GM18520 (cell line): Measurements from ENCODE around the gene FHAD1.

Experiments used
- ATAC-seq: cut with Tn5 transposase; IDR thresholded peaks from one replicate; pipeline ENCODE4 v1.9.1; 2021; ENCODE audit not compliant: unreplicated experiment

FHAD1 gene

GRCh38 chr1:15390667-15391066 is 143.6 kb downstream of the FHAD1 start:
- ATAC-seq: no peak

- ATAC-seq: no peak
Observed at GRCh38 chr1:15391366-15391765, 144.3 kb downstream of the FHAD1 start.

DNA sequence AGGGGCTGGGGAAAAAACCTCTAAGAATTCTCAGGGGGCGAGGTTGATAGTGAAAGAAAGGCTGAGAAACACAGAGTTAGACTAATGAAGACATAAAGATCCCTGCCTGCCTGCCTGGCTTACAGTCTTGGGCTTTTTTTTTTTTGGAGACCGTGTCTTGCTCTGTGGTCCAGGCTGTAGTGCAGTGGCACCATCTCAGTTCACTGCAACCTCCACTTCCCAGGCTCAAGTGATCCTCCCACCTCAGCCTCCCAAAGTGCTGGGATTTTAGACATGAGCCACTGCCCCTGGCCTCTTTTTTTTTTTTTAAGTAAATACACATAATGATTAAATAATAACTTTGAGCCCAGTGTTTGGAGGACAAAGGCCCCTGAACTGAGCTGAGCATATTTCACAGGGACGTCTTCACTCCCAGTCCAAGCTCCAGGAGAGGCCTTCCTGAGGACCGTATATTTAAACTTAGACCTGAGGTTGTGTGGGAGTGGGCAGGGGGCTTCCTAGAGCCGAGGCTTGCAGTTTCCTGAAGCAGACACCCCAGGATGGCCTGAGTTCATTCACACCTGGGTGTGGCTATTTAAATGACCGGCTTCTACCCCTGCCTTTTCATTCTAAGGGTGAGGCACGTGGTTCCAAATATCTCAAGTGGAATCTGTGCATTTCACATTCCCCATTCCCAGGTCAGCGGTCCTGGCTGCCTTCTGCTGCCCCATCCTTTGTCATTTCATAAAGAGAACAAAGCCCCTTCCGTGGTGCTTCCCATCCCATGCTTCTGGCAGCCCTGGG is 146.6 kb downstream of the FHAD1 start:
- ATAC-seq: no peak

- no peak for ATAC-seq
Observed at GRCh38 chr1:15394258-15394690, 147.3 kb downstream of the FHAD1 start.

- no peak for ATAC-seq
Observed at GRCh38 chr1:15397236-15397635, 150.2 kb downstream of the FHAD1 start.

- ATAC-seq: no peak
Observed at GRCh38 chr1:15399710-15400109, 152.7 kb downstream of the FHAD1 start.

DNA sequence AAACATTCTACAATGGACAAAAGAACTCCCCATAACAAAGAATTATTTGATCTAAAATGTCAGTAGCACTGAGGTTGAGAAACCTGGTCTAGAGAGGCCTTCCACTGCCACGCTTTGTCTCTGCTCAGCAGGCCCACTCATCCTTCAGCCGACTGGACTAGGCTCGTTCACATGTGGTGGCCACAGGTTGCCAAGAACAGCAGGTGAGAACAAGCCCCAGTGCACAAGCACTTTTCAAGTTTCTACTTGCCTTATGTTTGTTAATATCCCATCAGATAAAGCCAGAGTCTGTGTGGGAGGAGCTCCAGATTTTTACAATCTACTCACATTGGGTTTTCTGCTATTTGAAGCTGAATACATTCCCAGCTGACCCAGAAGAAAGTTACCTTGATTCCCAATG is 153.6 kb downstream of the FHAD1 start:
- no peak for ATAC-seq

DNA sequence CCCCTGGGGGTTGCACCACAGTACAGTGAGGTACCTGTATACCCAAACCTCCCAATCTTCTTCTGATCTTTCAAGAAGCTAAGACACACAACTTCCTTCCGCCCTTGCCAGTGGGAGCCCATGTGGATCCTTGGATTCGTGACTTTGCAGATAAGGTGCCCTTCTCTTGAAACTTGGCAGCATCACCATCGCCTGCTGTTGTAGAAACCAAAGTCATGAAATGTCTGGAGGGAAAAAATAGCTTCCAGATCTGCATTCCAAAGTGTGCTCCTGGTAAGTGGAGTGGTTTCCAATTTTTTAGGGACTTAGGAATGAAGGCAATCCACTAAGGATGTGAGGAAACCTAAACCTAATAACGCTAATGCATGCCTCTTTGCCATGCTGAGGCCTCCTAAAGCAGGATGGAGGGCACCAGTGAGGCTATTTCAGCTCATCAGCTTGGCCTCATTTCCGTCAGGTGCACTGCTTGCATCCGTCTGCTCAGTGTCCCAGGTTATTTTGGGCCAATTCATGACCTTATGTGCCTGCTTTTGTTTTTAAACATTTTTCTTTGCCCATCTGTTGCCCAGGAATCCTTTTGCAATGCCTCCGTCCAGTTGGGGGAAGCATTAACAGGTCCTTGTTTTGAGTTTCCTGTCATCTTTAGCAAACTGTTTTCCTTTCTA is 154.5 kb downstream of the FHAD1 start:
- ATAC-seq: no peak

GRCh38 chr1:15402809-15403450 is 155.9 kb downstream of the FHAD1 start:
- ATAC-seq: no peak

- ATAC-seq: no peak
Observed at GRCh38 chr1:15403962-15404580, 157.0 kb downstream of the FHAD1 start.

- no peak for ATAC-seq
Observed at GRCh38 chr1:15405106-15405850, 158.3 kb downstream of the FHAD1 start.

DNA sequence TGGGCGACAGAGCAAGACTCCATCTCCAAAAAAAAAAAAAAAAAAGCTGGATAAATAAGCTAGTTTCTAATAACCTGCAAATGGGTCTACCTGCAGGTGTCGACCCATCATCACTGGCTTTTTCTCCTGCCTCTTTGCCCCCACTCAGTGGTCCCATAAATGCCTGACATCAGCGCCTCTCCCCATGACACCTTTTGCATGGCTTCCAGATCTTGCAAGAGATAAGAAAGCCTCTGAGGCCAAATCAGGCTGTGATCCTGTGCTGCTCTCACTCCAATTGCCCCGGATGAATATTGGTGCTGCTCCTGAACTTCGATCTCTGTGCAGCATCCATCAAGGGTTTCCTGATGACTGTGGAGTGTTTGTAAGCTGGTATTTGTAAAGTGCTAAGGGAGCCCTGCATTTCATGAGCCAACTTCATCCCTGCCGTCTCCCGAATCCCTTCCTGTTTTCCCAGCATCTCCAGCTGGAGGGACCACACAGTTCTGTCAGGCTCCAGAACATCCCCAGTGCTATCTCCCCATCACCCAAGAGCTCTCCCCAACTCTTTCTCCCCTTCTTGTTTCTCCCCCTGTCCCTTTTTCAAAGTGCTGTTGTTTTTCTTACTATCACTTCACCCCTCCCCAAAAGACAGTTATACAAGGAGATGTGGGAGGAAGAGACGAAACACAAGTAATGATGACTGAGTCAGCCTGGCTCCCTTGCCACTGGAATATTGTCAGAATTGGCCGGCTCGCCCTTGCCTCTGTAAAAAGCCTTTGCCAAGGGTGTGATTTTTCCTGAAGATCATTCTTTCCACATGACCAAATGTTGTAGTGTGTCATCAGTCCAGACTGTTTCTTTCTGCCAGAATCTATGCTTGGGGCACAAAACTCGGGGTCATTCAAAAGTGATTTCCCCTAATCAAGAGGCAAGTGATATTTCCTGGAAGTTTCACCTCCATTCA is 159.9 kb downstream of the FHAD1 start:
- no peak for ATAC-seq

DNA sequence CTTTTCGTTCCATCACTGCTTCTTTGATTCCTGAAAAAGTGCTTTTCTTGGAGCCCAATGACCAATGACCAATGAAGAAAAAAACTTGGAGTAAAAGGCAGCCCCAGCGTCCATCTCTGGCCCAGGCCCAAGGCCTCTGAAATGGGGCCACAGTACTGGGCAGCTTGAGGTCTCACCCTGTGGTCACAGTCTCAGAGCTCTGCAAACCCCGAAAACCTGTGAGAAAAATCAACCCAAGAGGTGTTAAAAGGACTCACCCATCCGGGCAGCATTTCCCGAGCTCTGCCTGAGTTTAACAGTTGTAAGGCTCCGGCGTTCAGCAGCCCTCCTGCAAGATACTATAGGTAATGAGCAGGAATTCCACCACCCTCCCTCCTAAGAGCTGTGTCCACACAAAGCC is 160.6 kb downstream of the FHAD1 start:
- ATAC-seq: no peak

GRCh38 chr1:15408890-15409387 is 161.9 kb downstream of the FHAD1 start:
- no peak for ATAC-seq

DNA sequence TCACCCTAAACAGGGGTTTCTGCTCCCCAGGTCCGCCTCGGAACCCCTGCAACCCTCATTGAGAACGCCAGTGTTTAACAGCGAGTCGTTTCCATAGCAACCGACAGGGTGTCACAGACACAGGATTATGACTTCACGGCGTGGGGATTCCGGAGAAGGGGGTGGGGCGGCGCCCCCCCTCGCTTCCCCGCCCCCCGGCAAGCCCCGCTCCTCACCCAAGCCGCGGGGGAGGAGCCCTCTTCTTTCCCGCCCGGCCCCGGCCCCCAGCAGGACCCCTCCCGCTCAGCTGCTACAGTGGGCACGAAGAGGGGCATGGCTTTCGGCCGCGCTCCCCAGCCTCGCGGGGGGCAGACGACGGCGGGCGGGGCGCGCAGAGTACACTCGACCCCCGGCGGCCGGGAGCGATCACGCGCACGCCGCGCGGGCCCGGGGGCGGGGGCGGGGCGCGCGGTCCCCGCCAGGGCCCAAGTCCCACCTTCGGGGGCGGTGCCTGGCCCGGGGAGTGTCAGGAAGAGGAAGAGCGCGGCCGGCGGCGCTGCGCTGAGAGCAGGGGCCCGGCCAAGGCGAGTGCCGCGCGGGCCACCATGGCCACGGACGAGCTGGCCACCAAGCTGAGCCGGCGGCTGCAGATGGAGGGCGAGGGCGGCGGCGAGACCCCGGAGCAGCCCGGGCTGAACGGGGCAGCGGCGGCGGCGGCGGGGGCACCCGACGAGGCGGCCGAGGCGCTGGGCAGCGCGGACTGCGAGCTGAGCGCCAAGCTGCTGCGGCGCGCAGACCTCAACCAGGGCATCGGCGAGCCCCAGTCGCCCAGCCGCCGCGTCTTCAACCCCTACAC is 162.6 kb downstream of the FHAD1 start, which contains the start of gene EFHD2:
EFHD2 (plus strand) TSS at position 501 of the 835 bp plus-strand sequence; CDS start at position 585, 84 bp downstream.
- ATAC-seq: peak; percentile 65

GRCh38 chr1:15410223-15410883 is 163.3 kb downstream of the FHAD1 start:
- no peak for ATAC-seq

DNA sequence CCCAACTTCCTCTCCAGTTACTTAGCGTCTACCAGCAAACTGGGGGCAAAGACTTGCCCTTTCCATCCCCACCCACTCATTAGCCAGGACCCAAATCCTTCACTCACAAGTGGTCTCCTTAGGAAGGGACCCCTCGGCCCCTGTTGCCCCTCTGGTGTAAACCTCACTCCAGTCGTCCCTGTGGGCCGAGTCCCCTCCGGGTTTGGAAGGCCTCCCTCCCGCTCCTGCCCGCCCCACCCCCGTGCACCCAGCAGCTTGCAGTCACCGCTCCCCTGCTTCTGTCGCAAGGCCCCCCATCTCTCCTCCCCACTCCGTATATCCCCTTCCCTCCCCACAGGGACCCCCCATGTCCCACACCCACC is 163.8 kb downstream of the FHAD1 start:
- no peak for ATAC-seq

- peak; percentile 23 for ATAC-seq
Observed at GRCh38 chr1:15411593-15412137, 164.6 kb downstream of the FHAD1 start.
